GM23338 (cell line): ENCODE results near the gene SLC4A5.

Experiments used
- EZH2phosphoT487 ChIP-seq: fragments of 200-600 bp; sonication (generic); IDR thresholded peaks from one replicate; pipeline ENCODE4 v1.8.1; 2018; ENCODE audit warnings: antibody characterized with exemption; ENCODE audit not compliant: unreplicated experiment
- POLR2AphosphoS5 ChIP-seq: IDR thresholded peaks from 2 replicates; pipeline ENCODE4 v1.6.1; 2016; ENCODE audit warnings: antibody characterized with exemption, low read depth
- REST ChIP-seq: IDR thresholded peaks from one replicate; pipeline ENCODE4 v1.6.1; 2018; ENCODE audit warnings: antibody characterized with exemption; ENCODE audit not compliant: unreplicated experiment
- STAT1 ChIP-seq: IDR thresholded peaks from one replicate; pipeline ENCODE4 v1.6.1; 2016; ENCODE audit warnings: antibody characterized with exemption; ENCODE audit not compliant: unreplicated experiment
- ZNF114 ChIP-seq: fragments of 250-450 bp; sonication (Bioruptor Pico); IDR thresholded peaks from 2 replicates; pipeline ENCODE4 v1.5.0; 2020; ENCODE audit warnings: mild to moderate bottlenecking, moderate library complexity
- TF ChIP-seq, protein P1 (sequence below), 2 experiments: fragments of 200-600 bp in 1 of 2; sonication (generic) in 1 of 2; conservative IDR thresholded peaks; 2 replicates each; pipeline versions ENCODE4 v1.5.1 to v1.6.1; 2016 to 2017; ENCODE audit warnings: antibody characterized with exemption in 2 of 2, low read depth in 2 of 2, mild to moderate bottlenecking in 2 of 2, moderate library complexity in 1 of 2

DNA sequence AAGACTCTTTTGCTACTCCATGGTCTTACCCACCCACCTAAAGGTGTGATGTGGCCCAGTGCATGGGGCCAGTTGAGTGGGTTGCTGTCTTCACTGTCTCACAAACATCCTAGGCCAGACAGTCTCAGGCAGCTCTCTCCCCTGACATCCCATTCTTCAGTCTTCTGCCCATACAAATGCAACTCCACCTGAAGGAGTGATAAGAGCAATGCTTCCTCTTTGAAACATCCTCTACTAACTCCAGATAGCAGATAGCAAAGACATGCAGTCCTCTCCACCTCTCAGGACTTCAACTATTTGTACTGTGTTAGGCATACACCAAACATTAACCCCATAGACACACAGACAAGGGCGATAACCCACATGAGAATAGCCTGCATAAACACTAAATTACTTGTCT, 73.5 kb downstream of the SLC4A5 start:
- TF ChIP-seq STAT1 (no peak), REST (no peak), POLR2AphosphoS5 (no peak), ZNF114 (no peak), EZH2phosphoT487 (no peak)
- TF ChIP-seq, protein P1, sequence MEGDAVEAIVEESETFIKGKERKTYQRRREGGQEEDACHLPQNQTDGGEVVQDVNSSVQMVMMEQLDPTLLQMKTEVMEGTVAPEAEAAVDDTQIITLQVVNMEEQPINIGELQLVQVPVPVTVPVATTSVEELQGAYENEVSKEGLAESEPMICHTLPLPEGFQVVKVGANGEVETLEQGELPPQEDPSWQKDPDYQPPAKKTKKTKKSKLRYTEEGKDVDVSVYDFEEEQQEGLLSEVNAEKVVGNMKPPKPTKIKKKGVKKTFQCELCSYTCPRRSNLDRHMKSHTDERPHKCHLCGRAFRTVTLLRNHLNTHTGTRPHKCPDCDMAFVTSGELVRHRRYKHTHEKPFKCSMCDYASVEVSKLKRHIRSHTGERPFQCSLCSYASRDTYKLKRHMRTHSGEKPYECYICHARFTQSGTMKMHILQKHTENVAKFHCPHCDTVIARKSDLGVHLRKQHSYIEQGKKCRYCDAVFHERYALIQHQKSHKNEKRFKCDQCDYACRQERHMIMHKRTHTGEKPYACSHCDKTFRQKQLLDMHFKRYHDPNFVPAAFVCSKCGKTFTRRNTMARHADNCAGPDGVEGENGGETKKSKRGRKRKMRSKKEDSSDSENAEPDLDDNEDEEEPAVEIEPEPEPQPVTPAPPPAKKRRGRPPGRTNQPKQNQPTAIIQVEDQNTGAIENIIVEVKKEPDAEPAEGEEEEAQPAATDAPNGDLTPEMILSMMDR (conservative IDR thresholded peaks at IDR 0.05; ENCODE audit: low read depth in 2 of 2), result no peak
